NCI-H748 (cell line): Measurements from ENCODE around the gene TCF7L2.

ENCODE experiments used
- DNase-seq: peaks from one replicate; lab custom pipeline; 2025; ENCODE audit not compliant: unreplicated experiment; lab: John Stamatoyannopoulos, UW

Gene TCF7L2

GRCh38 chr10:112991888-112992491, 41.9 kb downstream of the TCF7L2 start:
- no peak for DNase-seq

- no peak for DNase-seq
Observed at GRCh38 chr10:112996462-112996861, 46.4 kb downstream of the TCF7L2 start.

GRCh38 chr10:112999102-112999501, 49.1 kb downstream of the TCF7L2 start:
- DNase-seq = no peak

- no peak for DNase-seq
Observed at GRCh38 chr10:113000442-113000841, 50.4 kb downstream of the TCF7L2 start.

GRCh38 chr10:113000876-113001598, 51.0 kb downstream of the TCF7L2 start:
- no peak for DNase-seq

GRCh38 chr10:113001599-113002448, 51.8 kb downstream of the TCF7L2 start:
- no peak for DNase-seq

GRCh38 chr10:113002449-113002777, 52.4 kb downstream of the TCF7L2 start:
- no peak for DNase-seq

- DNase-seq = no peak
Observed at GRCh38 chr10:113003052-113003451, 53.0 kb downstream of the TCF7L2 start.

GRCh38 chr10:113004069-113004618, 54.1 kb downstream of the TCF7L2 start:
- no peak for DNase-seq

GRCh38 chr10:113005380-113005779, 55.3 kb downstream of the TCF7L2 start:
- DNase-seq = no peak

GRCh38 chr10:113006656-113007342, 56.8 kb downstream of the TCF7L2 start:
- peak; percentile 59 for DNase-seq

- no peak for DNase-seq
Observed at GRCh38 chr10:113007343-113007771, 57.3 kb downstream of the TCF7L2 start.

- no peak for DNase-seq
Observed at GRCh38 chr10:113007821-113008220, 57.8 kb downstream of the TCF7L2 start.

GRCh38 chr10:113011592-113012374, 61.7 kb downstream of the TCF7L2 start:
- DNase-seq = no peak

- peak; percentile 54 for DNase-seq
Observed at GRCh38 chr10:113015201-113015600, 65.2 kb downstream of the TCF7L2 start.

- DNase-seq = no peak
Observed at GRCh38 chr10:113017376-113017775, 67.3 kb downstream of the TCF7L2 start.

- DNase-seq = no peak
Observed at GRCh38 chr10:113018034-113018433, 68.0 kb downstream of the TCF7L2 start.

- no peak for DNase-seq
Observed at GRCh38 chr10:113019096-113019495, 69.0 kb downstream of the TCF7L2 start.

GRCh38 chr10:113019692-113020474, 69.8 kb downstream of the TCF7L2 start:
- DNase-seq = peak; percentile 64

- no peak for DNase-seq
Observed at GRCh38 chr10:113020475-113020753, 70.4 kb downstream of the TCF7L2 start.
